SK-N-SH (cell line): ENCODE data around the gene RFK.

Source experiments
- CTCF ChIP-seq: fragments of 200-600 bp; sonication (generic); IDR thresholded peaks from 2 replicates; pipeline ENCODE4 v1.6.1; 2017; ENCODE audit warnings: antibody characterized with exemption, mild to moderate bottlenecking, moderate library complexity
- EP300 ChIP-seq, 2 experiments: IDR thresholded peaks; 2 replicates each; pipeline versions ENCODE4 v1.4.0 to v1.6.1; 2012; ENCODE audit warnings: borderline replicate concordance in 1 of 2, low read depth in 1 of 2, low read length in 1 of 2
- FOXJ3 ChIP-seq: sonication (generic); formaldehyde crosslinking; IDR thresholded peaks from 2 replicates; pipeline ENCODE4 v1.5.1; 2020; ENCODE audit warnings: mild to moderate bottlenecking, missing genetic modification reagents
- FOXM1 ChIP-seq: IDR thresholded peaks from 2 replicates; pipeline ENCODE4 v1.4.0; 2012; ENCODE audit warnings: low read depth, mild to moderate bottlenecking
- GABPA ChIP-seq: IDR thresholded peaks from 2 replicates; pipeline ENCODE4 v1.4.0; 2012; ENCODE audit warnings: low read depth, mild to moderate bottlenecking
- JUND ChIP-seq: IDR thresholded peaks from 2 replicates; pipeline ENCODE4 v1.4.0; 2012
- MAX ChIP-seq: IDR thresholded peaks from 2 replicates; pipeline ENCODE4 v1.4.0; 2012; ENCODE audit warnings: low read depth
- POLR2AphosphoS5 ChIP-seq: IDR thresholded peaks from 2 replicates; pipeline ENCODE4 v1.6.1; 2012; ENCODE audit warnings: low read depth, low read length
- RAD21 ChIP-seq: IDR thresholded peaks from 2 replicates; pipeline ENCODE4 v1.6.1; 2012; ENCODE audit warnings: mild to moderate bottlenecking, low read length
- REST ChIP-seq: IDR thresholded peaks from 2 replicates; pipeline ENCODE4 v1.6.1; 2012; ENCODE audit warnings: mild to moderate bottlenecking, low read depth, low read length, moderate library complexity
- TCF12 ChIP-seq: IDR thresholded peaks from 2 replicates; pipeline ENCODE4 v1.4.0; 2012

- TF ChIP-seq CTCF, result no peak
- no peak for TF ChIP-seq TCF12
- TF ChIP-seq POLR2AphosphoS5, result no peak
- no peak for TF ChIP-seq FOXM1
- TF ChIP-seq GABPA, result no peak
- TF ChIP-seq EP300 (IDR thresholded peaks at IDR 0.05; ENCODE audit: borderline replicate concordance in 1 of 2, low read depth in 1 of 2, low read length in 1 of 2), result peak in 1 of 2 experiments; percentile 6; a peak in 1 of 4 replicates
- no peak for TF ChIP-seq JUND
- TF ChIP-seq REST, result no peak
- no peak for TF ChIP-seq FOXJ3 (CRISPR knock-in tag)
- TF ChIP-seq MAX, result no peak
- TF ChIP-seq RAD21, result no peak
Measured at GRCh38 chr9:76394960-76395252, 680 bp upstream of the RFK start.
